ENCODE measurements around the gene HMGCS2. TPM values are rescaled to one million over a fixed set of nuclear protein-coding genes. Genes with fewer than 3 reads are reported as not detected.

The HMGCS2 gene
- total and polyA plus RNA-seq, 12 donors, result 0.83 to 313 (median 11.2) TPM

DNA sequence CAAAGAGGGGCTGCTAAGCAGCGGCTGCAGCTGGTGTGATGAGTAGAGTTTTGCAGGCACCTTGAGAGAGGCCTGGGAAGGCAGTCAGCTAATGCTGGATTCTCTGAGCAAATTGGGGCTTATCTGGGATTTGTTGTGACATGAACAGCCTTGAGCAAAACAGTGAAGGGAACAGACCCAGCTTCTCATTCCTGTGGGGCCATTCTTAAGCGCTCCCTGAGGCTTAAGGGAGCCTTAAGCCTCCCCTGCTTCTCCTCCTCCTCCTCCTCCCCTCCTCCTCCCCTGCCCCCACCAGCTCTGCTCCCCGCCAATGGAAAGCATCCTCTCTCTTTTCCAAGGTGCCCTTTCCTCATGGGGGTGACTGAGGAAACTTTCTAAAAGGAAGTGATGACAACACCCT, 21.3 kb downstream of the HMGCS2 start:
- 68 to 71% methylated on average over 3 of the region's 3 CpGs for WGBS, 2 donors
- no peak for TF ChIP-seq CTCF (IDR thresholded peaks at IDR 0.05)
- Histone ChIP-seq H3K27me3 (no peaks in the 10 kb centered on the region), H3K36me3 (no peaks in the 10 kb centered on the region), H3K4me3 (no peak overlapping the region), H3K4me1 (peaks cover 0 to 33% (median 9%) of the 10 kb centered on the region in 9 donors), H3K27ac (no peak overlapping the region), H3K9me3 (no peaks in the 10 kb centered on the region)
- ATAC-seq, result no peak
- no peak for DNase-seq
- intact Hi-C loops (cut with DNase I), result loop anchor here in 3 of 10 donors (5.0 to 10.0 kb wide), 3 partner anchors 55 to 197 kb away; no protein-coding TSS in a partner anchor

- H3K27ac ChIP-seq, result no peak overlapping the region
- ATAC-seq (no peak), DNase-seq (no peak)
- H3K9me3 ChIP-seq, result no peaks in the 10 kb centered on the region
- intact Hi-C loops (cut with DNase I), result loop anchor here in 4 of 10 donors (2.0 to 10.0 kb wide), 4 partner anchors 57 to 200 kb away; no protein-coding TSS in a partner anchor
- H3K27me3 ChIP-seq, result no peaks in the 10 kb centered on the region
- no peaks in the 10 kb centered on the region for H3K36me3 ChIP-seq
- TF ChIP-seq CTCF (IDR thresholded peaks at IDR 0.05), result no peak
- 94 to 100% methylated on average over 1 of the region's 1 CpG for WGBS, 2 donors
- no peak overlapping the region for H3K4me3 ChIP-seq
- H3K4me1 ChIP-seq, result peaks cover 0 to 46% (median 9%) of the 10 kb centered on the region in 9 donors
Observed at GRCh38 chr1:119745034-119745433, 23.7 kb downstream of the HMGCS2 start.

- Histone ChIP-seq H3K4me3 (no peak overlapping the region), H3K9me3 (no peaks in the 10 kb centered on the region), H3K36me3 (no peaks in the 10 kb centered on the region), H3K4me1 (peaks cover 0 to 46% (median 9%) of the 10 kb centered on the region in 9 donors), H3K27ac (no peak overlapping the region), H3K27me3 (no peaks in the 10 kb centered on the region)
- 25 to 91% methylated on average over 1 of the region's 1 CpG for WGBS, 2 donors
- ATAC-seq (no peak), DNase-seq (no peak)
- TF ChIP-seq CTCF (IDR thresholded peaks at IDR 0.05), result no peak
- intact Hi-C loops (cut with DNase I), result loop anchor here in 3 of 10 donors (2.0 to 10.0 kb wide), 4 partner anchors 63 to 200 kb away; no protein-coding TSS in a partner anchor
Observed at GRCh38 chr1:119744598-119744942, 24.1 kb downstream of the HMGCS2 start.

DNA sequence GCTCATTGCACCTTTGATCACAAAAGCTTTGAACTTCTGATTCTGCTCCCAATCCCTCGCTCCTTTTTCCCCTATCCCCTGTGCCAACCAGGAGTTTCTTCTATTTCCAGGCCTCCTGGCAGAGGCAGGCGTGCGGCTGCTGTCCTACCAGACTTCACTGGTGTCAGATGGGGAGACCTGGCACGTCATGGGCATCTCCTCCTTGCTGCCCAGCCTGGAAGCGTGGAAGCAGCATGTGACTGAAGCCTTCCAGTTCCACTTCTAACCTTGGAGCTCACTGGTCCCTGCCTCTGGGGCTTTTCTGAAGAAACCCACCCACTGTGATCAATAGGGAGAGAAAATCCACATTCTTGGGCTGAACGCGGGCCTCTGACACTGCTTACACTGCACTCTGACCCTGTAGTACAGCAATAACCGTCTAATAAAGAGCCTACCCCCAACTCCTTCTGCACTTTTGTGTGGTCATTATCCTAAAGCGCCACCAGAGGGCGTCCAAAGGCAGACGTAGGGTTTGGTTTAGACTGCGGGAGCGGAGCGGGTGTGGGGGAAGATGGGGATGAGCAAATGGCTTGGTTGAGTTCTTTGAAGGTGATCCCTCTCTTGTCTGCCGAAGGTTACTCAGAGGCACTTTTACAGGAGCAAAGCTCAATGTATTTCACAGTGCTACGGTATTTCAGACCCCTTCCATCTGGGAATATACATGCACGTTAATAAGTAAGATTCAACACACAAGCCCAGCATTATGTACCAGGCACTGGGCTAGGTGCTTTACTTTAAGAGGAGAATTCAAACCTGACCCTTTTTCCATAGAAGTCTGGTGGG, 24.7 kb downstream of the HMGCS2 start:
- peaks cover 0 to 46% (median 9%) of the 10 kb centered on the region in 9 donors for H3K4me1 ChIP-seq
- DNase-seq, result peak; percentile 44 to 50
- intact Hi-C loops (cut with DNase I), result loop anchor here in 3 of 10 donors (2.0 to 10.0 kb wide), 4 partner anchors 63 to 201 kb away; no protein-coding TSS in a partner anchor
- H3K36me3 ChIP-seq, result no peaks in the 10 kb centered on the region
- no peaks in the 10 kb centered on the region for H3K9me3 ChIP-seq
- TF ChIP-seq CTCF (IDR thresholded peaks at IDR 0.05), result peak; percentile 55 to 86 (median 79)
- no peak overlapping the region for H3K4me3 ChIP-seq
- WGBS, 2 donors, result 31% methylated on average over 17 of the region's 17 CpGs
- H3K27ac ChIP-seq, result peak overlapping the region in 4 of 10 donors; percentile 1 to 33 (median 28)
- peak in 7 of 8 donors; percentile 53 to 70 (median 63) for ATAC-seq
- no peaks in the 10 kb centered on the region for H3K27me3 ChIP-seq

All from heart right ventricle (tissue), 16 donors.